GM04504 (cell line): ENCODE results near the gene NAV2.

Experiments
- DNase-seq: peaks from one replicate; pipeline ENCODE4 v3.0.0-alpha.2; 2012; ENCODE audit warnings: low read depth

NAV2 gene

GRCh38 chr11:19718951-19719350 is 6.3 kb downstream of the NAV2 start:
- DNase-seq, result no peak

GRCh38 chr11:19719960-19720359 is 7.3 kb downstream of the NAV2 start:
- no peak for DNase-seq

GRCh38 chr11:19721176-19721575 is 8.5 kb downstream of the NAV2 start:
- DNase-seq, result no peak

GRCh38 chr11:19722702-19723101 is 10.1 kb downstream of the NAV2 start:
- no peak for DNase-seq

GRCh38 chr11:19723572-19724342 is 11.1 kb downstream of the NAV2 start:
- DNase-seq, result peak; percentile 29

- DNase-seq, result no peak
These were observed 12.1 kb downstream of the NAV2 start for GRCh38 chr11:19724765-19725164.

GRCh38 chr11:19725379-19726079 is 12.9 kb downstream of the NAV2 start:
- no peak for DNase-seq

- no peak for DNase-seq
These were observed 14.6 kb downstream of the NAV2 start for GRCh38 chr11:19727246-19727645.

- peak; percentile 56 for DNase-seq
These were observed 15.8 kb downstream of the NAV2 start for GRCh38 chr11:19728436-19728835.

- no peak for DNase-seq
These were observed 16.5 kb downstream of the NAV2 start for GRCh38 chr11:19729141-19729540.

- no peak for DNase-seq
These were observed 17.7 kb downstream of the NAV2 start for GRCh38 chr11:19730373-19730772.

- no peak for DNase-seq
These were observed 21.5 kb downstream of the NAV2 start for GRCh38 chr11:19734171-19734570.

GRCh38 chr11:19735157-19735908 is 22.7 kb downstream of the NAV2 start:
- DNase-seq, result no peak

- DNase-seq, result no peak
These were observed 23.4 kb downstream of the NAV2 start for GRCh38 chr11:19735909-19736498.

- DNase-seq, result no peak
These were observed 24.2 kb downstream of the NAV2 start for GRCh38 chr11:19736831-19737230.

- no peak for DNase-seq
These were observed 24.9 kb downstream of the NAV2 start for GRCh38 chr11:19737575-19737974.

GRCh38 chr11:19738124-19738523 is 25.5 kb downstream of the NAV2 start:
- DNase-seq, result peak; percentile 23

- DNase-seq, result no peak
These were observed 27.2 kb downstream of the NAV2 start for GRCh38 chr11:19739872-19740271.

- DNase-seq, result no peak
These were observed 27.9 kb downstream of the NAV2 start for GRCh38 chr11:19740586-19740985.

GRCh38 chr11:19742588-19743292 is 30.1 kb downstream of the NAV2 start:
- peak; percentile 56 for DNase-seq

- no peak for DNase-seq
These were observed 31.0 kb downstream of the NAV2 start for GRCh38 chr11:19743622-19744021.

GRCh38 chr11:19744130-19744529 is 31.5 kb downstream of the NAV2 start:
- no peak for DNase-seq
